ENCODE measurements around the gene CYP3A5. TPM values are rescaled to one million over a fixed set of nuclear protein-coding genes. Genes with fewer than 3 reads are reported as not detected.

Gene CYP3A5
- total and polyA plus RNA-seq, 9 of the 15 experiments (the other 6 are each of a cell fraction or from before 2014, with no cell fraction given) = 0.73 to 2.8 (median 1.5) TPM

DNA sequence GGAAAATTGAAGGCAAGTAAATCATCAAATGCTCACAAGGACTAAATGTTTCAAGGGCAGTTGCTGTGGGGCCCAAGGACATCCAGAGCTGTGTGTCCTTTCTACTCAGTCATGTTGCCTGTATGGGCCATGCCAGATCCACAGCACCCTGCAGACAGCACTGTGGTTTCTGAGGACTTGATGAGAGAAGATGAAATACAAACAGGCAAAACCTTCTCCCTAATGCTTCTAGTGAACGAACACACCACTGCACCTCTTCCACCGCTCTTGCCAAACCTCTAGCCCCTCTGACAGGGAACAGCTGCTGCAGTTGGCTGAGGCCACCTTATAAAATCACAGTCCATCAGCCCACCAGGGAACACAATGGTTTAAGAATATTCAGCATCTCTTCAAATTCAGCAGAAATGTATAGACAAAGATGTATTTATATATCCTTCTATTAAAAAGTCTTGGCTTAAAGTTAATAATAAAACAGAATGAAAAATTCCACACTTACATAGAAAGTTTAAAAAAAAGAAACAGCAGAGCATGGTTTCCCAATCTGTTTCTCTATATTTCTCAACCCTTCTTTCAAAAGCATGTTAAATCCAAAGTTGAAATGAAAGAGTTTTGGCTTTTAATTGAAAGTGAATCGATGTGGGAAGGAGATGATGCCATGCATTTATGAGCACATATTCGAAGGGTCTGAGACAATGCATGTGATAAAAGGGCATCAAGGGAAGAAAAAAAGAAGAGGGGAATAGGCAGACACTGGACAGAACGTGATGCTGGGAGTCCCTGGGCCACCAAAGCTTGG lies 41.2 kb upstream of the CYP3A5 start:
- Histone ChIP-seq H3K36me3 (ENCODE audit: control insufficient read depth, insufficient read depth, low read length) (no peaks in the 10 kb centered on the region), H3K9me1 (ENCODE audit: control insufficient read depth, insufficient read depth, low read length) (no peaks in the 10 kb centered on the region), H2AFZ (ENCODE audit: low read depth, low read length) (no peak overlapping the region), H3K27ac (ENCODE audit: extremely low read depth, low read depth, low read length) (no peak overlapping the region), H3K4me2 (ENCODE audit: insufficient read depth, low read length) (no peak overlapping the region), H3K79me2 (ENCODE audit: control insufficient read depth, insufficient read depth, low read length) (no peaks in the 10 kb centered on the region), H3K4me3 (no peak overlapping the region), H3K27me3 (ENCODE audit: control insufficient read depth in 2 of 2, insufficient read depth in 2 of 2, low read length in 2 of 2) (no peaks in the 10 kb centered on the region), H4K20me1 (replicated peaks; ENCODE audit: control insufficient read depth, insufficient read depth, low read length) (no peaks in the 10 kb centered on the region), H3K9me3 (replicated peaks; ENCODE audit: control insufficient read depth, insufficient read depth, low read depth, low read length) (no peaks in the 10 kb centered on the region; the same call in 1 of the 2 replicates), H3K9ac (ENCODE audit: insufficient read depth in 1 of 2, low read depth in 2 of 2, low read length in 2 of 2) (no peak overlapping the region), H3K4me1 (replicated peaks in 1 of 2; ENCODE audit: control insufficient read depth in 2 of 2, insufficient read depth in 2 of 2, low read length in 2 of 2) (peaks cover 9 to 10% of the 10 kb centered on the region in 2 experiments; a peak in 3 of 5 replicates)
- in situ Hi-C loops (cut with MboI) (no loop called here), intact Hi-C loops (cut with micrococcal nuclease) (no loop called here)
- ATAC-seq (peak; percentile 28; the same call in 2 of the 3 replicates), FAIRE-seq (no peak), DNase-seq (ENCODE audit: extremely low read depth in 1 of 4, low spot score in 3 of 4) (no peak)
- no TSS peak for BruUV-seq (replicated peaks)
- ChIA-PET CTCF (ENCODE audit: low intra/inter-chr PET ratio) (no interaction called here), POLR2A (no interaction called here)
- TF ChIP-seq, protein P1, sequence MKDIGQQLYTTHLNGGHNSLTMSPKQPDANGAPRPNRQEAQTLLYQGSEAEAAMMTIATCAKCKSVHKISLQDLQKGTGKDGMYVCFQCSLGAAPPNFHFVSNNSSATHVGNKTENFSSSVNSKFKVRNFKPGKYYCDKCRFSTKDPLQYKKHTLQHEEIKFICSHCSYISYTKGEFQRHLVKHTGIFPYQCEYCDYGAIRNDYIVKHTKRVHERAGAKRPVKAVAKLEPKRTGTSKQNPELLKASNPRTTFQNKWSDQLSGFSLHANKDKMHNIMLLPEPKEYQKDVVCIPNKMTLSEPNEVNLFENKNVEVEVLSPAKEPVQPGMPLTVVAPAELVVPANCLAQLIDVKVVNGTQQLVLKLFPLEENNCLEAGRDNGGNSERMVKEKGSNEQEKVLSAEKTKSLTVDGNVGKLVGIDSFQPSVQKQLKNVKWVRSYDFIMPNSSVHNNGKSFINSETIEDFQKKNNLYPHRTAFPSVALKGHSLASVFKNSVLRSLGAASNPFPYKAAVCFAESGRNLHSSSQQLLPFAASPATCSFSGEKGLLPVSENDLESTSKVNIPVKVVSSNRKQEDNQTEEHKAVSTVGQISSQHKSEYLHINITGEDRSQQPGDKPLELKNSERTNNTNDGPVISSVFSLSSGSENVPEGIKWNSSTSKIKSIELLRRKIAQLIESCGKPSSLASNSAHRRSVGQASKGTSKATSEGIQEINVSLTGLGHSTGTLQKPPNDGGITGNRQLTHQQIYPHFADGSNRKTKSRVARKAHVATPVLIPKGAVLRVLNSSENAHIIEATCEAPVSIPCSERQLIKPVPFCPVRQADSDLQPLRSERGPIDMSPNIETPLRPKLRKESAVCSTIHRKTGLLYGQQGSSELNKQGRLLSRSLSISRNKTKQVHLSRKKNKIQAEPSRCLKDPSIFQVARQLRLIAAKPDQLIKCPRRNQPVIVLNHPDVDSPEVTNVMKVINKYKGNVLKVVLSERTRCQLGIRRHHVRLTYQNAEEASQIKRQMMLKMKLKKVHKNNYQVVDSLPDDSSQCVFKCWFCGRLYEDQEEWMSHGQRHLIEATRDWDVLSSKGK (CRISPR knock-in tag; IDR thresholded peaks at IDR 0.05) = no peak
- TF ChIP-seq PHB2 (IDR thresholded peaks at IDR 0.05; ENCODE audit: low read depth) (no peak), FOXK2 (conservative IDR thresholded peaks at IDR 0.05 in 1 of 2, IDR thresholded peaks at IDR 0.05 in 1 of 2; ENCODE audit: low read depth in 2 of 2) (no peak), POU5F1 (IDR thresholded peaks at IDR 0.05; ENCODE audit: borderline replicate concordance, low read depth, low read length, partially characterized antibody) (no peak), CREB1 (IDR thresholded peaks at IDR 0.05) (no peak), CREB1 (CRISPR knock-in tag; IDR thresholded peaks at IDR 0.05) (no peak), KLF1 (tag; IDR thresholded peaks at IDR 0.05) (no peak)
- TF ChIP-seq, protein P2, sequence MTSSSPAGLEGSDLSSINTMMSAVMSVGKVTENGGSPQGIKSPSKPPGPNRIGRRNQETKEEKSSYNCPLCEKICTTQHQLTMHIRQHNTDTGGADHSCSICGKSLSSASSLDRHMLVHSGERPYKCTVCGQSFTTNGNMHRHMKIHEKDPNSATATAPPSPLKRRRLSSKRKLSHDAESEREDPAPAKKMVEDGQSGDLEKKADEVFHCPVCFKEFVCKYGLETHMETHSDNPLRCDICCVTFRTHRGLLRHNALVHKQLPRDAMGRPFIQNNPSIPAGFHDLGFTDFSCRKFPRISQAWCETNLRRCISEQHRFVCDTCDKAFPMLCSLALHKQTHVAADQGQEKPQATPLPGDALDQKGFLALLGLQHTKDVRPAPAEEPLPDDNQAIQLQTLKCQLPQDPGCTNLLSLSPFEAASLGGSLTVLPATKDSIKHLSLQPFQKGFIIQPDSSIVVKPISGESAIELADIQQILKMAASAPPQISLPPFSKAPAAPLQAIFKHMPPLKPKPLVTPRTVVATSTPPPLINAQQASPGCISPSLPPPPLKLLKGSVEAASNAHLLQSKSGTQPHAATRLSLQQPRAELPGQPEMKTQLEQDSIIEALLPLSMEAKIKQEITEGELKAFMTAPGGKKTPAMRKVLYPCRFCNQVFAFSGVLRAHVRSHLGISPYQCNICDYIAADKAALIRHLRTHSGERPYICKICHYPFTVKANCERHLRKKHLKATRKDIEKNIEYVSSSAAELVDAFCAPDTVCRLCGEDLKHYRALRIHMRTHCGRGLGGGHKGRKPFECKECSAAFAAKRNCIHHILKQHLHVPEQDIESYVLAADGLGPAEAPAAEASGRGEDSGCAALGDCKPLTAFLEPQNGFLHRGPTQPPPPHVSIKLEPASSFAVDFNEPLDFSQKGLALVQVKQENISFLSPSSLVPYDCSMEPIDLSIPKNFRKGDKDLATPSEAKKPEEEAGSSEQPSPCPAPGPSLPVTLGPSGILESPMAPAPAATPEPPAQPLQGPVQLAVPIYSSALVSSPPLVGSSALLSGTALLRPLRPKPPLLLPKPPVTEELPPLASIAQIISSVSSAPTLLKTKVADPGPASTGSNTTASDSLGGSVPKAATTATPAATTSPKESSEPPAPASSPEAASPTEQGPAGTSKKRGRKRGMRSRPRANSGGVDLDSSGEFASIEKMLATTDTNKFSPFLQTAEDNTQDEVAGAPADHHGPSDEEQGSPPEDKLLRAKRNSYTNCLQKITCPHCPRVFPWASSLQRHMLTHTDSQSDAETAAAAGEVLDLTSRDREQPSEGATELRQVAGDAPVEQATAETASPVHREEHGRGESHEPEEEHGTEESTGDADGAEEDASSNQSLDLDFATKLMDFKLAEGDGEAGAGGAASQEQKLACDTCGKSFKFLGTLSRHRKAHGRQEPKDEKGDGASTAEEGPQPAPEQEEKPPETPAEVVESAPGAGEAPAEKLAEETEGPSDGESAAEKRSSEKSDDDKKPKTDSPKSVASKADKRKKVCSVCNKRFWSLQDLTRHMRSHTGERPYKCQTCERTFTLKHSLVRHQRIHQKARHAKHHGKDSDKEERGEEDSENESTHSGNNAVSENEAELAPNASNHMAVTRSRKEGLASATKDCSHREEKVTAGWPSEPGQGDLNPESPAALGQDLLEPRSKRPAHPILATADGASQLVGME (CRISPR knock-in tag; IDR thresholded peaks at IDR 0.05) = no peak
- 17% methylated on average over 5 of the region's 5 CpGs for WGBS (ENCODE audit: insufficient coverage, low coverage, missing lambda C conversion rate)

Data from K562 (cell line).